ENCODE data around the gene DUSP22. TPM values are rescaled to one million over a fixed set of nuclear protein-coding genes. Genes with fewer than 3 reads are reported as not detected.
"Not testable (repeated sequence)": the region's sequence is repeated elsewhere in the genome, so short reads cannot be mapped to it uniquely, and the experiment has no call there.

The DUSP22 gene
- total and polyA plus RNA-seq, 3 experiments from 2014 or later: 24.4 to 38.5 (median 25.3) TPM

DNA sequence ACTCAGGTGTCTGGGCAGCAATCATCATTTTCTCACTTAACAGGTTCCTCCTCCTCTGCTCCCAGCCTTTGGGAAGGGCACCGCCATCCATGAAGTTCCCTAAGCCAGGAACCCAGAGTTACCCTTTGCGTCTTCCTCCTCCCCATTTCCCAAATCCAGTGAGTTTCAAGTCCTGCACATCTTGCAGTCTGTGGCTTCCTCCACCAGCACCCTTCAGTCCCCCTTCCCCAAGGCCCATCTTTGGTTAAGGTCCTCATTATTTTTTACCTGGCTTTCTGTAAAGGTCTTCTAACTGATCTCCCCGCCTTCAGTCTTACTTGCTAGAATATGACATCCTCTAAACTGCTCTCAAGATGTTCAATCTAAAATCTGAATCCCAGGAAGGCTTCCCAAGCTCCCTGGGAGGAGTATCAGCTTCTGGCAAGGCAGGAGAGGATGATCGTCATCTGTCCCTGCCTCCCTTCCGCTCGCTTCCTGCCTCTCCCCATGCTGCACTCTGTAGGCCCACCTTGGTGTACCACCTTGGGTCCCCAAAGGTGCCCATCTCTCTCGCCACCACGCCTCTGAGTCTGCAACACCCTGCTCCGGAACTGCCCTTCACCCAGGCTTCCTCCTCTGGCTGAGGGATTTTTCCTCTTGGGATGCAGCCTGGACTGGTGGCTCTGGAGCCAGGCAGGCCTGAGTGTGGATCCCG is 11.4 kb upstream of the DUSP22 start:
- Mint-ChIP-seq H3K4me1 (peaks cover 11 to 16% (median 11%) of the 10 kb centered on the region in 3 donors), H3K4me3 (no peak overlapping the region), H3K27me3 (peaks cover 0 to 2% of the 10 kb centered on the region in 2 donors), H3K27ac (peak overlapping the region in 1 of 8 donors; percentile 45), H3K9me3 (peaks cover 0 to 1% (median 0%) of the 10 kb centered on the region in 5 donors), H3K36me3 (peaks cover 0 to 7% (median 4%) of the 10 kb centered on the region in 3 donors)
- POLR2A ChIA-PET: no interaction called here
- Histone ChIP-seq H3K4me1 (ENCODE audit: insufficient read depth, low read length) (peaks cover 10% of the 10 kb centered on the region), H3K27ac (ENCODE audit: low read depth, low read length) (no peak overlapping the region), H3K36me3 (ENCODE audit: insufficient read depth, low read length) (no peaks in the 10 kb centered on the region), H3K27me3 (ENCODE audit: insufficient read depth, low read length, poor library complexity, severe bottlenecking) (no peaks in the 10 kb centered on the region), H3K4me3 (ENCODE audit: low read length) (no peak overlapping the region), H3K9me3 (ENCODE audit: low read length) (no peaks in the 10 kb centered on the region)
- CTCF ChIA-PET: no interaction called here
- no peak for DNase-seq

DNA sequence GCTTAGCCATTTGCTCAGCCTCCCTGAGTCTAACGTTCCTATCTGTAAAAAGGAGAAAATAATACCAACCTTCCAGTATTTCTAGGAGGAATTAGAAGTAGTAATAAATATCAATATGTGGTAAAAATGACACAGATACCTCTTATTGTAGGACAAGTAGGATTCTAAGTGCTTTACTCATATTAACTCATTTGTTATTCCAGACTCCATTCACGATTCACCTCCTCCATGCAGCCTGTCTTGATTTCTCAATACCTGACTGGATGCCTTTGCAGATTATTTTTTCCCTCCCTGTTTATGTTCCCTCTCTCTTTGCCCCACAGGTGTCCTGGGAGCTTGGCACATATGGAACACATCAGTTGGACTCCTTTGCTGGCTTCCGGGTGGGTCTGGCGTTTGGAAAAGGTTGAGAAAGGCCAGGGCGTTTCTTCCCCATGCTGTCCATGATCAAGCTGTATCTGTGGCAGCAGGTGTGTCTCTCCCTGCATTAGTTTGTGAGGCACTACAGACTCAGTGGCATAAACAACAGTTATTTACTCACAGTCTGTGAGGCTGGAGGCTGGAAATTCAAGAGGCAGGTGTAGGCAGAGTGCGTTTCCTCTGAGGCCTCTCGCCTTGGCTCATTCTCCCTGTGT is 10.7 kb upstream of the DUSP22 start:
- Histone ChIP-seq H3K36me3 (ENCODE audit: insufficient read depth, low read length) (no peaks in the 10 kb centered on the region), H3K27me3 (ENCODE audit: insufficient read depth, low read length, poor library complexity, severe bottlenecking) (no peaks in the 10 kb centered on the region), H3K27ac (ENCODE audit: low read depth, low read length) (no peak overlapping the region), H3K4me3 (ENCODE audit: low read length) (no peak overlapping the region), H3K4me1 (ENCODE audit: insufficient read depth, low read length) (peaks cover 10% of the 10 kb centered on the region), H3K9me3 (ENCODE audit: low read length) (no peaks in the 10 kb centered on the region)
- Mint-ChIP-seq H3K4me3 (no peak overlapping the region), H3K27ac (no peak overlapping the region), H3K27me3 (peaks cover 0 to 2% of the 10 kb centered on the region in 2 donors), H3K4me1 (peaks cover 11 to 19% (median 12%) of the 10 kb centered on the region in 3 donors), H3K9me3 (peaks cover 0 to 1% (median 0%) of the 10 kb centered on the region in 5 donors), H3K36me3 (peaks cover 0 to 7% (median 4%) of the 10 kb centered on the region in 3 donors)
- DNase-seq: no peak
- POLR2A ChIA-PET: no interaction called here
- CTCF ChIA-PET: no interaction called here

DNA sequence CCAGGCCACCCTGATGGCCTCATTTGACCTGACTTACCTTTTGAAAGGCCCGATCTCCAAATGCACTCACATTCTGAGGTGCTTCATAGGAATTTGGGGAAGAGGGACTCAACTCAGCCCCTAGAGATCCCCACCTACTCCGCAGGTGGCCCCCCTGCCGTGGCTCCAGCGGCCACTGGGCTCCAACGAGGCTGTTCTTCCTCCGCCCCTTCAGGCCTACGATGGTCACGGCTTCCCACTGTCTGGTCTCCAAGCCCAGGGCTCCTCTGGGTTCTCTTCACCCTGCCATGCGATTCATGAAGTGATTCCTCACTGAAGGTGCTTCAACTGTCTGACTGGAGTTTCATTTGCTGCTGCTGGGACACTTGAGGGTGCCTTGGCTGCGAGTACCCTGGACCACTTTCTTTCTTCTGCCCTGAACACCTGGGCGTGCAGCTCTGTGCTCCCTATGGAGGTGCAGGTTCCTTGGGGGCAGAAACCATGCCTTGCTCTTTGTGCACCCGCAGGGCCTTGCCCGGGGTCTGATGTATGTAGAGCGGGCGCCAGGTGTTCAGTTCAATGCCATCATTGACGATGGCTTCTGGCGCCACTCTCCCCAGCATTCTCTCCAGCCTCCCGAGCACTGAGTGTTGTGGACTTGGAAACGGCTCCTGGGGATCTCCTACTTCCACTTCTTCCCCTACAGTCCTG is 10.0 kb upstream of the DUSP22 start:
- H3K27me3 Mint-ChIP-seq: peaks cover 0 to 2% of the 10 kb centered on the region in 2 donors
- no peak overlapping the region for H3K4me3 ChIP-seq (ENCODE audit: low read length)
- H3K27ac Mint-ChIP-seq: peak overlapping the region in 1 of 8 donors; percentile 34
- peaks cover 13 to 26% (median 19%) of the 10 kb centered on the region in 3 donors for H3K4me1 Mint-ChIP-seq
- H3K27me3 ChIP-seq (ENCODE audit: insufficient read depth, low read length, poor library complexity, severe bottlenecking): no peaks in the 10 kb centered on the region
- CTCF ChIA-PET: no interaction called here
- POLR2A ChIA-PET: no interaction called here
- no peak overlapping the region for H3K4me3 Mint-ChIP-seq
- peaks cover 0 to 7% (median 4%) of the 10 kb centered on the region in 3 donors for H3K36me3 Mint-ChIP-seq
- no peaks in the 10 kb centered on the region for H3K36me3 ChIP-seq (ENCODE audit: insufficient read depth, low read length)
- DNase-seq: no peak
- H3K27ac ChIP-seq (ENCODE audit: low read depth, low read length): no peak overlapping the region
- no peaks in the 10 kb centered on the region for H3K9me3 ChIP-seq (ENCODE audit: low read length)
- peaks cover 10% of the 10 kb centered on the region for H3K4me1 ChIP-seq (ENCODE audit: insufficient read depth, low read length)
- peaks cover 0 to 1% (median 0%) of the 10 kb centered on the region in 5 donors for H3K9me3 Mint-ChIP-seq

DNA sequence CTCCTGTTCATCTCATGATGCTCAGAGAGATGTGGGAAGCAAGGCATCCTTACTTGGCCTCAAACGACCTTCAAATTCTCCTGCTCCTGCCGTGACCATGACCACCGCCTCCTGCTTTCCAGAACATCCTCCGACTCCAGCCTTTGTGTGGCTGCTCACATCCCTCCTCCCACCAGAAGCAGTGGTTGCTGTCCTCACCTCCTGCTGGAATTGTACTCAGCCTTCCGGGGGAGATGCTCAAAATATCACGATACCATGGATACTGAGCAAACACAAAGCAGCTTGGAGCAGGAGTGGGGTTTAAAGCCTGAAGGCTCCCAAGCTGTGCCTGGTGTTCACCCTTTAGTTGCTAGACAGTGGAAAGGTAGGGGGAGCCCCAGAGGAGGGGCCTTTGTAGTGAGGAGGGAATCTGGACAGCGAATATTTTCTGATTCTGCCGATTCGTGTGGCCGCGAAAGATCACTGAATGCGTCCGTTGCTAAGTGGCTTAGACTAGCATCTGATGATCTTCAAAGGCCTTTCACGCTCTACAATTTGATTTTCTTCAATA is 9.3 kb upstream of the DUSP22 start:
- H3K4me1 ChIP-seq (ENCODE audit: insufficient read depth, low read length): peaks cover 10% of the 10 kb centered on the region
- Mint-ChIP-seq H3K36me3 (peaks cover 0 to 7% (median 4%) of the 10 kb centered on the region in 3 donors), H3K4me3 (no peak overlapping the region), H3K9me3 (peaks cover 0 to 1% (median 0%) of the 10 kb centered on the region in 5 donors), H3K27me3 (peaks cover 0 to 2% of the 10 kb centered on the region in 2 donors), H3K4me1 (peaks cover 18 to 31% (median 20%) of the 10 kb centered on the region in 3 donors), H3K27ac (no peak overlapping the region)
- no peak for DNase-seq
- ChIA-PET CTCF (no interaction called here), POLR2A (no interaction called here)
- no peaks in the 10 kb centered on the region for H3K27me3 ChIP-seq (ENCODE audit: insufficient read depth, low read length, poor library complexity, severe bottlenecking)
- no peak overlapping the region for H3K4me3 ChIP-seq (ENCODE audit: low read length)
- no peaks in the 10 kb centered on the region for H3K9me3 ChIP-seq (ENCODE audit: low read length)
- H3K36me3 ChIP-seq (ENCODE audit: insufficient read depth, low read length): no peaks in the 10 kb centered on the region
- H3K27ac ChIP-seq (ENCODE audit: low read depth, low read length): no peak overlapping the region

DNA sequence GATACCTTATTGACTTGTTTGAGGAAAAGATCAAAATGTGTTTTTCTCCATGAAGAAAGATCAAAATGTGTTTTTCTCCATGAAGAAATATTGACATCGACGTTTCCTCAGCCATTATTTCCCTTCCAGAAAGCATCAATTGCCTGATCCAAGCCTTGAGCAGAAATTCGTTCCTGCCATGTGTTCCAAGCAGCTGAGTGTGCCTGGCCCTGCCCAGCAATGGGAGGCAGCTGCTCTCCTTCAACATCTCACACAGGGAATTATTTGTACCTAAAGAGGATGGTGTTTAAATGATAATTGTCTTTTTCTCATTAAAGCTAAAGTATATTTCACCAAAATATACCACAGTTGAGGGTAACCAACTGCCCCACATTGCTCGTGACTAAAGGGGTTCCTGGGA is 7.8 kb upstream of the DUSP22 start:
- H3K27me3 ChIP-seq (ENCODE audit: insufficient read depth, low read length, poor library complexity, severe bottlenecking): no peaks in the 10 kb centered on the region
- peaks cover 10% of the 10 kb centered on the region for H3K4me1 ChIP-seq (ENCODE audit: insufficient read depth, low read length)
- Mint-ChIP-seq H3K9me3 (peaks cover 0 to 1% (median 0%) of the 10 kb centered on the region in 5 donors), H3K36me3 (peaks cover 0 to 7% (median 4%) of the 10 kb centered on the region in 3 donors), H3K27me3 (peaks cover 0 to 2% of the 10 kb centered on the region in 2 donors), H3K27ac (peak overlapping the region in 2 of 8 donors; percentile 34 to 61), H3K4me1 (peaks cover 18 to 41% (median 22%) of the 10 kb centered on the region in 3 donors), H3K4me3 (no peak overlapping the region)
- H3K27ac ChIP-seq (ENCODE audit: low read depth, low read length): no peak overlapping the region
- DNase-seq: no peak
- ChIA-PET POLR2A (interaction anchor here (1.0 kb wide), 1 partner anchor 9 kb away, joined by 3 read pairs; no protein-coding TSS in a partner anchor), CTCF (interaction anchor here (1.3 to 1.4 kb wide), 2 partner anchors 24 to 27 kb away, joined by 3 read pairs; no protein-coding TSS in a partner anchor)
- no peaks in the 10 kb centered on the region for H3K9me3 ChIP-seq (ENCODE audit: low read length)
- no peaks in the 10 kb centered on the region for H3K36me3 ChIP-seq (ENCODE audit: insufficient read depth, low read length)
- no peak overlapping the region for H3K4me3 ChIP-seq (ENCODE audit: low read length)

DNA sequence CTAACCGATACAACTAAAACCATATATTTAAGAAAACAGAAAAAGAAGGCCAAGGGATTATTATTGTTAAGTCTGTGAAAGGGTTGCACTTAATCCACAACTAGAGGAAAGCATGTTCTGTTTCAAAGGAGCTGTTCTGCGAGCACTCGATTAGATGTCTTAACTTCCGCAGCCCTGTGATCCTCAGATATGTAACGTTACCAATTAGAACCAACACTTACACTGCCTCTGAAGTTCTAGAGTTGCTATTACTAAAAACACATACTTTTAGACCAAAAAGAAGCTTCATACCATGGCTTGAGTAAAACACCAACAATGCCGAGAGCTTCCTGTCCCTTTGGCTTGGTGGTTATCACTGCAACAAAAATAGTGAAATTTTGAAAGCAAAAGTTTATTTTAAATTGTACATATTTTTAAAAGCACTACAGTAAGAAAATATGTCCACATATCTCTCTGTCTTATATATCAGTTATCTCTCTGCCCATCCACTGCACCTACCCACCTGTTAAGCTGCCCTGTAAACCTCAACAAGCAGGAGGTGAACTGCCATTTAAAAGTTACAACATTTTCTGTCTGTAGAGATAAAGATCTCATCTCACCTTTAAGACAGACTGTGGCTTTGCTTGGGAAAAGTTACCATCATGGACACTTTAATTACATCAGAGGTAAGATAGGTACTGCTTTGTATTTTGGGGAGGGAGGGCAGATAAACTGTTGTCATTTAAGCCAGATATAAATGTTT is 7.1 kb upstream of the DUSP22 start:
- Mint-ChIP-seq H3K4me3 (peak overlapping the region in 3 of 7 donors; percentile 1 to 42 (median 30)), H3K4me1 (peaks cover 18 to 45% (median 25%) of the 10 kb centered on the region in 3 donors), H3K27me3 (peaks cover 0 to 2% of the 10 kb centered on the region in 2 donors), H3K36me3 (peaks cover 0 to 7% (median 4%) of the 10 kb centered on the region in 3 donors), H3K9me3 (peaks cover 0 to 1% (median 0%) of the 10 kb centered on the region in 5 donors), H3K27ac (peak overlapping the region in 6 of 8 donors; percentile 1 to 70 (median 64))
- Histone ChIP-seq H3K36me3 (ENCODE audit: insufficient read depth, low read length) (no peaks in the 10 kb centered on the region), H3K27me3 (ENCODE audit: insufficient read depth, low read length, poor library complexity, severe bottlenecking) (no peaks in the 10 kb centered on the region), H3K4me1 (ENCODE audit: insufficient read depth, low read length) (peaks cover 10% of the 10 kb centered on the region), H3K27ac (ENCODE audit: low read depth, low read length) (no peak overlapping the region), H3K4me3 (ENCODE audit: low read length) (no peak overlapping the region), H3K9me3 (ENCODE audit: low read length) (no peaks in the 10 kb centered on the region)
- DNase-seq: no peak
- CTCF ChIA-PET: interaction anchor here (1.3 to 1.4 kb wide), 2 partner anchors 24 to 28 kb away, joined by 3 read pairs; no protein-coding TSS in a partner anchor
- POLR2A ChIA-PET: interaction anchor here (0.5 to 1.0 kb wide), 2 partner anchors 8 to 123 kb away, joined by 3 to 4 read pairs; no protein-coding TSS in a partner anchor

- H3K36me3 ChIP-seq (ENCODE audit: insufficient read depth, low read length); DNase-seq; H3K27me3 Mint-ChIP-seq; H3K4me3 ChIP-seq (ENCODE audit: low read length); POLR2A ChIA-PET; H3K36me3 Mint-ChIP-seq; H3K9me3 Mint-ChIP-seq; H3K9me3 ChIP-seq (ENCODE audit: low read length); H3K27me3 ChIP-seq (ENCODE audit: insufficient read depth, low read length, poor library complexity, severe bottlenecking); H3K27ac ChIP-seq (ENCODE audit: low read depth, low read length): not testable (repeated sequence)
- Mint-ChIP-seq H3K4me3 (peak overlapping the region in 2 of 7 donors; percentile 1 to 42), H3K4me1 (peaks cover 25 to 52% (median 28%) of the 10 kb centered on the region in 3 donors), H3K27ac (peak overlapping the region in 3 of 8 donors; percentile 1 to 70 (median 61))
- peaks cover 11% of the 10 kb centered on the region for H3K4me1 ChIP-seq (ENCODE audit: insufficient read depth, low read length)
- CTCF ChIA-PET: interaction anchor here (1.0 kb wide), 1 partner anchor 96 kb away, joined by 3 read pairs; no protein-coding TSS in a partner anchor
Measured at GRCh38 chr6:285902-286301, 6.4 kb upstream of the DUSP22 start.
